GM23248 (cell line): ENCODE data around the gene ABCG2. TPM values are rescaled to one million over a fixed set of nuclear protein-coding genes. Genes with fewer than 3 reads are reported as not detected.
"Not testable (repeated sequence)": the region's sequence is repeated elsewhere in the genome, so short reads cannot be mapped to it uniquely, and the experiment has no call there.

Experiments used
- DNase-seq: peaks from one replicate; pipeline ENCODE4 v3.0.0-alpha.2; 2015
- H2AFZ ChIP-seq: fragments of 200-600 bp; sonication (generic); 2 replicates; pipeline ENCODE4 v1.6.1; 2016; ENCODE audit warnings: antibody characterized with exemption
- H3F3A ChIP-seq: fragments of 200-600 bp; sonication (generic); 2 replicates; pipeline ENCODE4 v1.6.1; 2016; ENCODE audit warnings: mild to moderate bottlenecking, antibody characterized with exemption, mixed run types; ENCODE audit not compliant: insufficient read depth
- H3K27ac ChIP-seq: fragments of 200-600 bp; sonication (generic); 2 replicates; pipeline ENCODE4 v1.5.1; 2016; ENCODE audit warnings: mild to moderate bottlenecking
- H3K27me3 ChIP-seq: fragments of 200-600 bp; sonication (generic); replicated peaks from 2 replicates; pipeline ENCODE4 v1.6.1; 2016; ENCODE audit warnings: mild to moderate bottlenecking; ENCODE audit not compliant: insufficient read depth
- H3K36me3 ChIP-seq: fragments of 200-600 bp; sonication (generic); 2 replicates; pipeline ENCODE4 v1.6.1; 2016; ENCODE audit warnings: low read depth, mild to moderate bottlenecking
- H3K4me1 ChIP-seq: fragments of 200-600 bp; sonication (generic); 2 replicates; pipeline ENCODE4 v1.6.1; 2016; ENCODE audit warnings: mild to moderate bottlenecking; ENCODE audit not compliant: insufficient read depth
- H3K4me2 ChIP-seq: fragments of 200-600 bp; sonication (generic); one replicate; pipeline ENCODE4 v1.6.1; 2016; ENCODE audit warnings: mild to moderate bottlenecking; ENCODE audit not compliant: unreplicated experiment
- H3K4me3 ChIP-seq: fragments of 200-600 bp; sonication (generic); 2 replicates; pipeline ENCODE4 v1.5.1; 2016; ENCODE audit warnings: mild to moderate bottlenecking
- H3K79me2 ChIP-seq: fragments of 200-600 bp; sonication (generic); 2 replicates; pipeline ENCODE4 v1.6.1; 2016; ENCODE audit warnings: mild to moderate bottlenecking; ENCODE audit not compliant: insufficient read depth
- H3K9ac ChIP-seq: fragments of 200-600 bp; sonication (generic); 2 replicates; pipeline ENCODE4 v1.6.1; 2016; ENCODE audit warnings: mild to moderate bottlenecking
- H3K9me2 ChIP-seq: fragments of 200-600 bp; sonication (generic); 2 replicates; pipeline ENCODE4 v1.6.1; 2016; ENCODE audit warnings: mixed run types, mild to moderate bottlenecking, moderate library complexity; ENCODE audit not compliant: insufficient read depth
- H3K9me3 ChIP-seq: fragments of 200-600 bp; sonication (generic); one replicate; pipeline ENCODE4 v1.6.1; 2017; ENCODE audit warnings: low read depth
- H4K20me1 ChIP-seq: fragments of 200-600 bp; sonication (generic); 2 replicates; pipeline ENCODE4 v1.6.0; 2016; ENCODE audit not compliant: insufficient read depth
- EZH2 ChIP-seq: fragments of 200-600 bp; sonication (generic); IDR thresholded peaks from 2 replicates; pipeline ENCODE4 v1.6.1; 2018; ENCODE audit warnings: antibody characterized with exemption, mild to moderate bottlenecking; ENCODE audit not compliant: insufficient read depth, poor library complexity, severe bottlenecking
- EZH2phosphoT487 ChIP-seq: fragments of 200-600 bp; sonication (generic); IDR thresholded peaks from 2 replicates; pipeline ENCODE4 v1.6.1; 2018; ENCODE audit warnings: antibody characterized with exemption, moderate library complexity, mild to moderate bottlenecking, low read depth; ENCODE audit not compliant: insufficient read depth
- WGBS, 2 experiments: methylation state at CpG; one replicate each; pipeline ENCODE4 v1.1.6; 2015 to 2017; ENCODE audit warnings: low lambda C conversion rate in 2 of 2, low coverage in 1 of 2; ENCODE audit errors: missing lambda C conversion rate in 2 of 2; 5-methylcytosine and 5-hydroxymethylcytosine counted together
- in situ Hi-C: fragments of 300-500 bp; cut with MboI; formaldehyde crosslinking; loops from 2 replicates; pipeline ENCODE4 v1.15.0; 2020
- polyA plus RNA-seq: library from polyadenylated mRNA; unstranded; fragments of >200 nt; fragmentation: Nextera tagmentation; extraction: Ambion mirVana; gene quantifications from 2 replicates; pipeline ENCODE4 v1.2.1, GENCODE V29; 2016
- total RNA-seq: library from RNA; depleted of rRNA; stranded (reverse); fragments of >200 nt; shearing (Covaris generic); gene quantifications from 2 replicates; pipeline ENCODE4 v1.2.3, GENCODE V29; 2014

Gene ABCG2
- total and polyA plus RNA-seq, 2 experiments from 2014 or later: 0.05 to 0.11 TPM

DNA sequence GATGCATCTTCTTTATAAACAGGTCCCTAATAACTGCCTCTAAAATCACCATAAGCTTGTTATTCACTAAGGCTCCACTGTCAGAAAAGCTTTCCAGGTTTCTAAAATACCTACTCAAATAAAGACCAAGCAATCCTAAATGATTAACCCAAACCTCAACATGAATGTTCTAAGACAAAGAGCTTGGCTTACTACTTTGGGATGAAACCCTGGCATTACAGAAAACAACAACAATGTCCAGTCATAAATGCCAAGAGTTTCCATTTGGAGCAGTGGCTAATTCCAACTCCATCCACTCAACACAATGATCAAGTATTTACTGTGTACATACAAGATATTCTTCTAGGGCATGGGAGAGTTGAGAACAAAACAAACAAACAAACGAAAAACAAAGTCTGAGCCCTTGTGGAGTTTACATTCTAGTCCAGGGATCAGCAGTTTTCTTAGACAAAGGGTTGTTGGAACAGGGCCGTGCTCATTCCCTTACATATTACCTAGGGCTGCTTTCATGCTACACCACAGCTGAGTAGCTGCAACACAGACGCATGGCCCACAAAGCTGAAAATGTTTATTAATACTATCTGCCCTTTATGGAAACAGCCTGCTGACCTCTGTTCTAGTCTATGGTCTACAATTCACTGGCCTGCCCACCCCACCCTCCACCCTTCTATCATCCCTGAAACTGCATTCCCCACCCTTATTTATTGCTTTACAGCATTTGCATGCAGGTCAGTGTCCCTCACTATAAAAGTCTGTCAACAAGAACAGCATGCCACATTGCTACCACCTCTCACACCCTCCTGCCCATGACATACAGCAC is 23.7 kb downstream of the ABCG2 start:
- in situ Hi-C loops: no loop called here
- TF ChIP-seq EZH2: no peak
- no peak for TF ChIP-seq EZH2phosphoT487

GRCh38 chr4:88134111-88134510 is 24.3 kb downstream of the ABCG2 start:
- peaks cover 8% of the 10 kb centered on the region; the same call in 1 of the 2 replicates for H3K27me3 ChIP-seq
- H3K4me3 ChIP-seq: no peak overlapping the region
- in situ Hi-C loops: no loop called here
- H3K9me2 ChIP-seq: no peaks in the 10 kb centered on the region
- H3K36me3 ChIP-seq: no peaks in the 10 kb centered on the region
- no peak overlapping the region for H2AFZ ChIP-seq
- TF ChIP-seq EZH2phosphoT487 (no peak), EZH2 (no peak)
- no peak overlapping the region for H3K9ac ChIP-seq
- no peak for DNase-seq
- no peaks in the 10 kb centered on the region for H3K9me3 ChIP-seq
- H3K4me1 ChIP-seq: peaks cover 18% of the 10 kb centered on the region
- no peak overlapping the region for H3K27ac ChIP-seq
- no peaks in the 10 kb centered on the region for H3K79me2 ChIP-seq
- no peak overlapping the region for H3K4me2 ChIP-seq
- 37 to 38% methylated on average over 1 of the region's 1 CpG for WGBS, 2 experiments
- H3F3A ChIP-seq: peaks cover 13% of the 10 kb centered on the region; the same call in 1 of the 2 replicates
- no peaks in the 10 kb centered on the region for H4K20me1 ChIP-seq

More for the DNA sequence above, 23.7 kb downstream of the ABCG2 start:
- Histone ChIP-seq H3K9ac (no peak overlapping the region), H3K27me3 (0 out of 2 replicates have a peak, but pooled peaks cover 8% of the 10 kb centered on the region), H3F3A (peaks cover 13% of the 10 kb centered on the region; the same call in 1 of the 2 replicates), H4K20me1 (no peaks in the 10 kb centered on the region), H3K27ac (no peak overlapping the region), H2AFZ (no peak overlapping the region), H3K9me3 (no peaks in the 10 kb centered on the region), H3K9me2 (no peaks in the 10 kb centered on the region), H3K4me2 (no peak overlapping the region), H3K79me2 (no peaks in the 10 kb centered on the region), H3K4me1 (peaks cover 18% of the 10 kb centered on the region), H3K36me3 (no peaks in the 10 kb centered on the region), H3K4me3 (no peak overlapping the region)
- WGBS, 2 experiments: 57 to 71% methylated on average over 3 of the region's 3 CpGs
- DNase-seq: no peak

- no peak overlapping the region for H3K27ac ChIP-seq
- H2AFZ ChIP-seq: no peak overlapping the region
- H4K20me1 ChIP-seq: no peaks in the 10 kb centered on the region
- H3K36me3 ChIP-seq: no peaks in the 10 kb centered on the region
- no peaks in the 10 kb centered on the region for H3K9me3 ChIP-seq
- no peaks in the 10 kb centered on the region for H3K9me2 ChIP-seq
- H3K4me2 ChIP-seq: no peak overlapping the region
- WGBS, 2 experiments: 77 to 83% methylated on average over 9 of the region's 9 CpGs
- no peaks in the 10 kb centered on the region for H3K79me2 ChIP-seq
- H3K9ac ChIP-seq: no peak overlapping the region
- in situ Hi-C loops: no loop called here
- no peaks in the 10 kb centered on the region for H3F3A ChIP-seq
- H3K4me3 ChIP-seq: no peak overlapping the region
- TF ChIP-seq EZH2phosphoT487 (no peak), EZH2 (no peak)
- H3K27me3 ChIP-seq: peaks cover 8% of the 10 kb centered on the region; the same call in 1 of the 2 replicates
- no peaks in the 10 kb centered on the region for H3K4me1 ChIP-seq
- no peak for DNase-seq
These were observed 27.7 kb downstream of the ABCG2 start for GRCh38 chr4:88130544-88131305.

DNA sequence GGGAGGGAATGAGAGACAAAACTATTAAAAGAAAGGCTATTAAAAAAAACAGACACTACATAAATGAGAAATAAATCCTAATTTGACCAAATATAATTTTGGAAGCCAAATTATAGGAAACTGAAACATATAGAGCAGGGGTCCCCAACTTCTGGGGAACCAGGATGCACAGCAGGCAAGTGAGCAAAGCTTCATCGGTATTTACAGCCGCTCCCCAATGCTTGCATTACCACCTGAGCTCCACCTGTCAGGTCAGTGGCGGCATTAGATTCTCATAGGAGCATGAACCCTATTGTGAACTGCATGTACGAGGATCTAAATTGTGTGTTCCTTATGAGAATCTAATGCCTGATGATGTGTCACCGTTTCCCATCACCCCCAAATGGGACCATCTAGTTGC is 28.4 kb downstream of the ABCG2 start:
- H3K4me1 ChIP-seq: no peaks in the 10 kb centered on the region
- no peaks in the 10 kb centered on the region for H3F3A ChIP-seq
- WGBS, 2 experiments: 79% methylated on average over 5 of the region's 5 CpGs

GRCh38 chr4:88122260-88122659 is 36.2 kb downstream of the ABCG2 start:
- 71 to 77% methylated on average over 5 of the region's 5 CpGs for WGBS, 2 experiments
- H3K27me3 ChIP-seq, DNase-seq, in situ Hi-C loops, H3K4me1 ChIP-seq, H3F3A ChIP-seq, H2AFZ ChIP-seq, H3K4me3 ChIP-seq, H3K79me2 ChIP-seq, H3K36me3 ChIP-seq, H3K9ac ChIP-seq, H3K27ac ChIP-seq, H3K9me2 ChIP-seq, H3K9me3 ChIP-seq, H3K4me2 ChIP-seq, H4K20me1 ChIP-seq: not testable (repeated sequence)

More for the DNA sequence above, 28.4 kb downstream of the ABCG2 start:
- no peak for DNase-seq
- TF ChIP-seq EZH2 (no peak), EZH2phosphoT487 (no peak)
- Histone ChIP-seq H4K20me1 (no peaks in the 10 kb centered on the region), H3K4me3 (no peak overlapping the region), H3K9me3 (no peaks in the 10 kb centered on the region), H3K27ac (no peak overlapping the region), H3K9ac (no peak overlapping the region), H3K79me2 (no peaks in the 10 kb centered on the region), H2AFZ (no peak overlapping the region), H3K27me3 (peaks cover 8% of the 10 kb centered on the region; the same call in 1 of the 2 replicates), H3K36me3 (no peaks in the 10 kb centered on the region), H3K9me2 (no peaks in the 10 kb centered on the region), H3K4me2 (no peak overlapping the region)
- in situ Hi-C loops: no loop called here
